Thoracic aorta (tissue), 2 donors: ENCODE data around the gene MDH1B. TPM values are rescaled to one million over a fixed set of nuclear protein-coding genes. Genes with fewer than 3 reads are reported as not detected.
A peak's percentile ranks its signal among the peaks of the same experiment; 100 is the strongest.

ENCODE experiments used
- ATAC-seq: fragments of 150-250 bp; one replicate; pipeline ENCODE4 v1.8.0; 2017; ENCODE audit warnings: low read depth; ENCODE audit not compliant: insufficient number of reproducible peaks, low FRiP score
- DNase-seq: peaks from one replicate; pipeline ENCODE4 v3.0.0-alpha.2; 2020; ENCODE audit warnings: low spot score
- H3K27ac ChIP-seq, 2 donors: fragments of 200-600 bp; sonication (generic); 1 replicate in 1 of 2; 2 replicates in 1 of 2; pipeline ENCODE4 v1.5.1; 2016; ENCODE audit warnings: mild to moderate bottlenecking in 2 of 2, moderate library complexity in 2 of 2
- H3K27me3 ChIP-seq: fragments of 200-600 bp; sonication (generic); replicated peaks from 2 replicates; pipeline ENCODE4 v1.6.0; 2016; ENCODE audit warnings: mild to moderate bottlenecking; ENCODE audit not compliant: insufficient read depth
- H3K36me3 ChIP-seq: fragments of 200-600 bp; sonication (generic); one replicate; pipeline ENCODE4 v1.5.1; 2016
- H3K4me1 ChIP-seq, 2 donors: fragments of 200-600 bp; sonication (generic); 1 replicate in 1 of 2; 2 replicates in 1 of 2; pipeline versions ENCODE4 v1.5.1 to v1.6.0; 2016; ENCODE audit warnings: low read depth in 2 of 2, mild to moderate bottlenecking in 1 of 2; ENCODE audit not compliant: control insufficient read depth in 1 of 2
- H3K4me3 ChIP-seq: fragments of 200-600 bp; sonication (generic); 2 replicates; pipeline ENCODE4 v1.5.1; 2016; ENCODE audit warnings: mild to moderate bottlenecking
- H3K9me3 ChIP-seq: fragments of 200-600 bp; sonication (generic); 2 replicates; pipeline ENCODE4 v1.5.1; 2016
- CTCF ChIP-seq: fragments of 200-600 bp; sonication (generic); IDR thresholded peaks from one replicate; pipeline ENCODE4 v1.5.1; 2019; ENCODE audit warnings: antibody characterized with exemption
- total RNA-seq, 2 donors: library from RNA; depleted of rRNA; stranded (reverse); fragments of >200 nt; gene quantifications; one replicate each; pipeline versions ENCODE4 v1.1.0 to v1.2.3, GENCODE V29; 2016

MDH1B gene
- total RNA-seq, 2 donors from 2014 or later = 1.4 TPM; not detected in 1

DNA sequence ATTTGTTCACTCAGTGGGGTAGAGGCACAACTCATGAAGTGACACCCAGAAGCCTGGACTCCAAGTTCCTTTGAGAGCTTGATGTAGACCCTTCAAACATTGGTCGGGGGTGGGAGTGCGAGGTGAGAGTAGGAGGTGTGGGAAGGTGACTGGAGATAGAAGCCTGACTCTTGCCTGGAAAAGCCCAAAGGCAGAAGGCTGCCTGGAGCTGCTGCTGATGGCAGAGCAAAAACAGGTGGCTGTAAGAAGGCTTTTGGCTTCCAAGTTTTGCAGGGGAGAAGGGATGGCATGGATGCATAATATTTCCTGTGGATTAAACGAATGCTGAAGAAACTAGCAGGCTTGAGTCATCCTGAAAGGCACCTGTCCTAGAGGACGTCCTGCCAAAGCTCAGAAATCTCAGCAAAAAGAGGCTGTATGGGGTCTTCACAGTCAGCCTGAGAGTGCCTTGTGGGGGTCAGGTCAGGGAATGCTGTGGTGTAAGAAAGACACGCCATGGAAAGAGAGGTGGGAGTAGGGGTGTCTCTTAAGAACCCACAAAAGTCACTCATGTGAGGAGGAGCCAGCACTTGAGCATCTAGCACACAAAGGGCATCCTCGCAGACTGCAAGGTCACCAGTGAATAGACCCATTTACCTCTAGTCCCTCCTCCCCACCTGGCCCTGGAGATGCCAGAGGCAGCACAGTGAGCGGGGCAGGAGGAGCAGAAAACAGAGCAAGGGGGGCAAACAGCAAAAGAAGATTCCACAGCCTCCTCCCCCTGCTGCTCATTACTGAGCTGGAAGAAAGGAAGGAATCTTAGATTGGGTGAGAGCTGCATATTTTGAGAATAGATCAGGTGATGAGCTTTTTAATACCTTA, 37.8 kb upstream of the MDH1B start:
- no peak for TF ChIP-seq CTCF
- no peaks in the 10 kb centered on the region for H3K9me3 ChIP-seq

DNA sequence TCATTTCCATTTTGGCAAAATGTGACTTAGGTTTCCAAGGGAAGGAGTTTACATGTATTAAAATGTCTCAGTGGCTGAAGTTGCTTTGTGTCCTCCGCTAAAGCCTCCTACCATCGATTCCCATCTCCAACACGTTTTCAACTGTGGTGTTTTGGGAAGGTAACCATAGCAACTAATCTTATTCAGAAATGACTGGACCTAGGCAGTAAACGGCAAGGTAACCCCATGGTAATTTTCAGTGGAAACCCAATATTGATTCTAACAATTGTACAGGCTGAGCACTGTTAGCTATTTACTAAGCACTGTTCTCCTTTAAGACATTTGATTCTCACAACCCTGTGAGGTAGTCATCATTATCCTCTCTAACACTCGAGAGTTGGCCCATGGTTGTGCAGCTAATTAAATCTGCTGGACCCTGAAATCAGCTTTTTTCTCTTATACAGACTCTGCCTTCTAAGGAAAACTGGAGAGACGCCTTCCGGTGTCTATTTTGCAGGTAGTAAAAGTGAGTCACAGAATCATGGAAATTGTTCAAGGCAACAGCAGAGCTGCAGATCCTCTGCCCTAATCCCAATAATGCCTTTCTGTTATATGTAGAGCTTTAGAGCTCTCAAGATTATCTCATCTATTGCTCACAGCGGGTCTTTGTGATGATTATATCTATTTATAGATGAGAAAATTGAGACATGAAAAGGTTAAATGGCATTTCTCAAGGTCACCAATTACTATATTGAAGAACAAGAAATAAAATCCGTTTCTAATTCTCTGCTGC, 36.5 kb upstream of the MDH1B start:
- no peak for TF ChIP-seq CTCF
- no peak for ATAC-seq
- Histone ChIP-seq H3K9me3 (no peaks in the 10 kb centered on the region), H3K36me3 (no peaks in the 10 kb centered on the region), H3K27ac (no peak overlapping the region), H3K4me1 (peaks cover 0 to 11% of the 10 kb centered on the region in 2 donors), H3K27me3 (no peaks in the 10 kb centered on the region), H3K4me3 (no peak overlapping the region)
- no peak for DNase-seq

More for the DNA sequence above, 37.8 kb upstream of the MDH1B start:
- Histone ChIP-seq H3K4me3 (no peak overlapping the region), H3K4me1 (peaks cover 0 to 11% of the 10 kb centered on the region in 2 donors), H3K36me3 (no peaks in the 10 kb centered on the region), H3K27ac (no peak overlapping the region), H3K27me3 (no peaks in the 10 kb centered on the region)
- DNase-seq (no peak), ATAC-seq (no peak)

DNA sequence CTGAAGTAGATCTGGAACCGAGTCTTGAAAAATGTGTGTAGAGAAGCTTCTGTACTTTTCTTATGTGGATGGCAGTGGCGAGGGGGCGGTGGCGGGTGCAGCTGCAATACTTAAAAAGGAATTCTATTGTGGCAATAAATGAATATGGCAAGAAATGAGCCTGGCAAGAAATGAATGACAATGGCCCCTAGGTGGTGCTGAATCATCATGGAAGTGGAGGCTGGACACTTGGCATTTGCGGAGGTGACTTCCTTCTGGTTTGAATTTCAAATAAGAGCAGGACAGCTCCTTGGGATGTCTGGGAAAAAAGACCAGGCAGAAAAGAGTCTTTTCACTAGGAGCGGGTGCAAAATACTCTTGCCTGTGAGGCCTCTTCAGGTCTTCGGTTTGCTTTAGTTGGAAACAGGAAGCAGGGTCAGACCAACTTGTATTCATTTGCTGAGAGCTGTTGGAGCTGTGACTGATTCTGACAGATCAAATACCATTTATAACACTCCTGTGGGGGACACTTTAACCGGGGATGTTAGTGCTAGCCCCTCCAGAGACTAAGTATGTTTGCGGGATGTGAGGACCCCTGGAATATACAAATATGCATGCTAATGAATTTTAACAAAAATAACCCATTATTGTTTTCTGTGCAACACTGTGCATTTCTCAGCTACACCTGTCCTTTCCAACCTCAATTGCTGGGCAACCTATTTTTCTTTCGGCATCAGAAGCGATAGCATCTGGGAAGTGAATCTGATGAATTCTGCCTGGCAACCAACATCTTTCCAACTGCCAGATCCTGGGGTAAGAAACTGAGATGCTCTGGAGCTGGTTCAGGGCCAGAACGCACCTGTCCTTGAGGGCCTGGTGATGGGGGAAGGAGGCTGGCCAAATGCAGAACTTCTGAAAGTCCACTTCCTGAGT, 35.6 kb upstream of the MDH1B start:
- Histone ChIP-seq H3K27ac (no peak overlapping the region), H3K9me3 (no peaks in the 10 kb centered on the region), H3K4me3 (no peak overlapping the region), H3K27me3 (no peaks in the 10 kb centered on the region), H3K4me1 (peaks cover 0 to 11% of the 10 kb centered on the region in 2 donors), H3K36me3 (peaks cover 7% of the 10 kb centered on the region)
- peak; percentile 57 for TF ChIP-seq CTCF
- DNase-seq (peak; percentile 19), ATAC-seq (peak; percentile 38)

- H3K36me3 ChIP-seq = peaks cover 7% of the 10 kb centered on the region
- DNase-seq (no peak), ATAC-seq (no peak)
- no peaks in the 10 kb centered on the region for H3K27me3 ChIP-seq
- H3K4me1 ChIP-seq = peaks cover 0 to 11% of the 10 kb centered on the region in 2 donors
- H3K27ac ChIP-seq = no peak overlapping the region
- no peaks in the 10 kb centered on the region for H3K9me3 ChIP-seq
- H3K4me3 ChIP-seq = no peak overlapping the region
- TF ChIP-seq CTCF = no peak
Measured at GRCh38 chr2:206799083-206799482, 34.0 kb upstream of the MDH1B start.
